ENCODE data around the gene NPHP1. TPM values are rescaled to one million over a fixed set of nuclear protein-coding genes. Genes with fewer than 3 reads are reported as not detected.
A peak's percentile ranks its signal among the peaks of the same experiment; 100 is the strongest.
"Not testable (repeated sequence)": the region's sequence is repeated elsewhere in the genome, so short reads cannot be mapped to it uniquely, and the experiment has no call there.

The NPHP1 gene
- total and polyA plus RNA-seq, 2 experiments from 2014 or later: 3.1 to 10.9 TPM

DNA sequence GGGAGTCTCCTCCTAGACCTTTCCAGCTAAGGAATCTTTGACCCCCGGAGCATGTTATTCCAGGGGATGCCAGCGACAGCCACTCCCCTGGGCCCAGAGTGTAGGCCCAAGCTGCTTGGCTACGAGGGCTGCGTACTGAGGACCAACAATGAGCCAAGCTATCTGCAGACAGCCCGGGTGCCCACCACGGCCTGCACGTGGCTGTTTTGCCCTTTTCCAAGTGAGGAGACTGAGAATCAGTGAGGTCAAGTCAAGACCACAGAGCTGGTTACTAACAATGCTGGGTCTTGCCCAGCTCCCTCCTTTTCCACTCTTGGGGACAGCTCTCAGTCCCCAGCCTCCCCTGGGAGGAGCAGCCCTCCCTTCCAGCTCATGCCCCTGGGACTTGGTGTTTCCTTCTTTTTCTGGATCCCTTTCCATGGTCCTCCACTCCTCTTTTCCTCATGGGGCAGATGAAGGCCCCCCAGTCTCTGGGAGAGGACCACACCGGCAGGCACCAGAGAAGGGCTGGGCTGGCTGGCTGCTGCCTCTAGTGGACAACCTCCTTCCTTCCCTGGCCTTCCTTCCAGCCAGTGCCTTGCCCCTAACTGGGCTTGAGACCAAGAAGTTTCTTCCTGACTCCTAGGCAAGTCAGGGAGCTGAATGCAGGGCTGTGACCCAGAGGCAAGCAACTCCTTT lies 88.6 kb downstream of the NPHP1 start:
- H2AFZ ChIP-seq: peak overlapping the region; percentile 78
- H3K4me1 ChIP-seq (ENCODE audit: insufficient read depth): peaks cover 21% of the 10 kb centered on the region
- peak overlapping the region; percentile 76 for H3K4me2 ChIP-seq (ENCODE audit: unreplicated experiment)
- peak overlapping the region; percentile 76 for H3K4me3 ChIP-seq
- peak; percentile 90 for DNase-seq
- H4K20me1 ChIP-seq (ENCODE audit: insufficient read depth): no peaks in the 10 kb centered on the region
- H3K79me2 ChIP-seq (ENCODE audit: insufficient read depth): peaks cover 41% of the 10 kb centered on the region
- H3K9me3 ChIP-seq (ENCODE audit: low read depth): no peaks in the 10 kb centered on the region
- no peak for TF ChIP-seq EZH2 (IDR thresholded peaks at IDR 0.05; ENCODE audit: insufficient read depth, poor library complexity, severe bottlenecking)
- TF ChIP-seq EZH2phosphoT487 (IDR thresholded peaks at IDR 0.05; ENCODE audit: insufficient read depth, low read depth): no peak
- no peaks in the 10 kb centered on the region for H3K36me3 ChIP-seq (ENCODE audit: low read depth)
- no peaks in the 10 kb centered on the region for H3K27me3 ChIP-seq (replicated peaks; ENCODE audit: insufficient read depth)
- H3K9me2 ChIP-seq (ENCODE audit: insufficient read depth): no peaks in the 10 kb centered on the region
- in situ Hi-C loops (cut with MboI): no loop called here
- H3K9ac ChIP-seq: peak overlapping the region; percentile 57
- H3F3A ChIP-seq (ENCODE audit: insufficient read depth): 0 out of 2 replicates have a peak, but pooled peaks cover 8% of the 10 kb centered on the region
- no peak overlapping the region for H3K27ac ChIP-seq
- 10 to 20% methylated on average over 8 of the region's 8 CpGs for WGBS, 2 experiments (ENCODE audit: low coverage in 1 of 2, low lambda C conversion rate in 2 of 2, missing lambda C conversion rate in 2 of 2)

DNA sequence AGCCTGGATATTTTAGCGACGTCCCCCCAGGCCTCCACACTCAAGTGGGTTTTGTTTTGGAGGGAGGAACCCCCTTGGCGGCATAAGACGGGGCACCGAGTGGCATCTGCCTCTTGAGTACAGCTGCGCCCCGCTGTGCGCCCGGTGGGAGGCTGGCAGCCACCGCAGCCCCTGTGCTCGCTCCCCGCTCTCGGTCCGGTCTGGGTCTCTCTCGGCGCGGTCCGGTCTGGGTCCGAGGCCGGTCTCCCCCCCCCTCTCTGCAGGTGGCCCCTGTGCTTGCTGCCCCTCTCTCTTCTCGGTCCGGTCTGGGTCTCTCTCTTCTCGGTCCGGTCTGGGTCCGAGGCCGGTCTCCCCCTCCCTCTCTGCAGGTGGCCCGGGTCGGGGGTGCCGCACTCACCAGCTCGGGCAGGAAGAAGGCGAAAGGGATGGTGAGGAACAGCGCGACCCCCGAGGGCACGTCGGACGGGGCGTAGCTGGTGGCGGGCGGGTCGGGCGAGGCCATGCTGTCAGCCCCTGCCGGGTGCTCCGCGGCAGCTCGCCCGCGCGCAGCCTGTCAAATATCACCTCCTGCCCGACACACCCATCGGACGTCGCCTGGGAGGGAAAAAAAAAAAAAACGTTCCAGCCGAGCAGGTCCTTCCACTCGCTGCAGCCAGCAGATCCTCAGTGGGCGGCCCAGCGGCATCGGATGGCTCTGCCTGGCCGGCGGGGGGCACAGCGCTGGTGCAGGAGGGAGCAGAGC lies 89.4 kb downstream of the NPHP1 start, which contains the start of gene MALL:
TSS of gene MALL (minus strand) at position 532 of the 742 bp plus-strand sequence. CDS start at position 502, 30 bp downstream.
- Histone ChIP-seq H3K36me3 (ENCODE audit: low read depth) (no peaks in the 10 kb centered on the region), H3K9ac (peak within 1 kb of the TSS; percentile 57)

DNA sequence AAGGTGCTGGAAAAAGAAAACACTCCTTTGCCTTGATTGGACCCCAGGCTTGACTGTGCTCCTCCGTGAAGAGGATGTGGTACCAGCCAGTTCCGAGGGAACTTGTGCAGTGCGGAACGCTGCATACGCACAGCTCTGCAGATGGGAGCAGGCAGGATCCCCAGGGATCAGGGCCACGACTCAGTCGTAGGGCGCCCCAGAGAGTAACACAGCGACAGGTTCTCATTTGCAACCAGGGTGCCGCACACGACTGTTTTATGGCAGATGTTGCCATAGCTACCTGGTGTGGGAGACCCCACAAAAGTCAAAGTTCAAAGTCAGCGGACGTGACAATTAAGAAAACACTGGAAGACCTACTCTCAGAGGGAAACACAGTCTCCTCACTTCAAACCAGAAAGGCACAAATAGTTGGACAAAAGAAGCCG lies 90.0 kb downstream of the NPHP1 start:
- H3K4me1 ChIP-seq (ENCODE audit: insufficient read depth): peaks cover 16% of the 10 kb centered on the region
- in situ Hi-C loops (cut with MboI): no loop called here
- H3K9me2 ChIP-seq (ENCODE audit: insufficient read depth): no peaks in the 10 kb centered on the region
- H2AFZ ChIP-seq: peak overlapping the region; percentile 78
- no peak overlapping the region for H3K27ac ChIP-seq
- H3K4me2 ChIP-seq (ENCODE audit: unreplicated experiment): peak overlapping the region; percentile 76
- peak overlapping the region; percentile 76 for H3K4me3 ChIP-seq
- H3K27me3 ChIP-seq (replicated peaks; ENCODE audit: insufficient read depth): no peaks in the 10 kb centered on the region
- H3K36me3 ChIP-seq (ENCODE audit: low read depth): no peaks in the 10 kb centered on the region
- TF ChIP-seq EZH2 (IDR thresholded peaks at IDR 0.05; ENCODE audit: insufficient read depth, poor library complexity, severe bottlenecking) (no peak), EZH2phosphoT487 (IDR thresholded peaks at IDR 0.05; ENCODE audit: insufficient read depth, low read depth) (no peak)
- no peaks in the 10 kb centered on the region for H3K9me3 ChIP-seq (ENCODE audit: low read depth)
- peaks cover 54% of the 10 kb centered on the region for H3K79me2 ChIP-seq (ENCODE audit: insufficient read depth)
- peak; percentile 12 for DNase-seq
- peak overlapping the region; percentile 57; the same call in 1 of the 2 replicates for H3K9ac ChIP-seq
- H4K20me1 ChIP-seq (ENCODE audit: insufficient read depth): no peaks in the 10 kb centered on the region
- 0 out of 2 replicates have a peak, but pooled peaks cover 8% of the 10 kb centered on the region for H3F3A ChIP-seq (ENCODE audit: insufficient read depth)
- WGBS, 2 experiments (ENCODE audit: low coverage in 1 of 2, low lambda C conversion rate in 2 of 2, missing lambda C conversion rate in 2 of 2): 50 to 52% methylated on average over 14 of the region's 14 CpGs

More for the DNA sequence above, 89.4 kb downstream of the NPHP1 start, which contains the start of gene MALL:
- Histone ChIP-seq H3K4me2 (ENCODE audit: unreplicated experiment) (peak within 1 kb of the TSS; percentile 76), H3K4me3 (peak within 1 kb of the TSS; percentile 76), H3K4me1 (ENCODE audit: insufficient read depth) (peaks cover 16% of the 10 kb centered on the region), H3K9me3 (ENCODE audit: low read depth) (no peaks in the 10 kb centered on the region), H3K27me3 (replicated peaks; ENCODE audit: insufficient read depth) (no peaks in the 10 kb centered on the region), H3K9me2 (ENCODE audit: insufficient read depth) (no peaks in the 10 kb centered on the region), H4K20me1 (ENCODE audit: insufficient read depth) (no peaks in the 10 kb centered on the region), H3F3A (ENCODE audit: insufficient read depth) (0 out of 2 replicates have a peak, but pooled peaks cover 8% of the 10 kb centered on the region), H3K79me2 (ENCODE audit: insufficient read depth) (peaks cover 48% of the 10 kb centered on the region), H2AFZ (peak within 1 kb of the TSS; percentile 78), H3K27ac (no peak within 1 kb of the TSS)
- in situ Hi-C loops (cut with MboI): no loop called here
- DNase-seq: peak; percentile 65
- TF ChIP-seq EZH2 (IDR thresholded peaks at IDR 0.05; ENCODE audit: insufficient read depth, poor library complexity, severe bottlenecking) (no peak), EZH2phosphoT487 (IDR thresholded peaks at IDR 0.05; ENCODE audit: insufficient read depth, low read depth) (no peak)
- 4 to 5% methylated on average over 52 to 58 of the region's 62 CpGs for WGBS, 2 experiments (ENCODE audit: low coverage in 1 of 2, low lambda C conversion rate in 2 of 2, missing lambda C conversion rate in 2 of 2)

DNA sequence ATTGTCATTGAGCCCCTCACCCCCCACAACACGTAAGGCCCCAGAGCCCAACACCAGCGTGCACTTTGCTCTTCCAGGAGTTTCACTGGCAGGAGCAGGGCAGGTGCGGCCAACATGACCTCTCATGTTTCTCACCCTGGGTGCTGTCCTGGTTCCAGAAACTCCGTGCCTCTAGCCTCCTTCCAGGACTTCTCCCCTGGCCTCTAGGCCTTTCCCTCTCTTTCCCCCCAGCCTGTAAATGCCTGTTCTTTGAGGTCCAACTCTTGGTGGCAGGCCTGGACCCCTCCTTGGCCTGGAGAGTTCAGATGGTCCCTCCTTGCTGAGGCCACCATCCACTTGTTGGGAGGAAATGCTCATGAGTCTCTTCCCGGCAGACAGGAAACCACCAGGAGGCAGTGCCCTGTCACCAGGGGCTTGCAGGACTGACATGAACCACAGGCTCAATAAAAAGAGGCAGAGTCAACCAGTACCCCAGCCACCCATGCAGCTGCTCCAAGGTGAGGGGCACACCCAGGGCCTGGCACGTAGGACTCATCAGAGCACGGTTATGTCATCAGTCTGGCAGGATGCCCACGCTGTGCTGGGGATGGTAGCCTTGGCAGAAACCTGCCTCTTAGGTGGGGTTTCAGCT lies 90.7 kb downstream of the NPHP1 start:
- Histone ChIP-seq H3K9me2 (ENCODE audit: insufficient read depth) (no peaks in the 10 kb centered on the region), H2AFZ (peak overlapping the region; percentile 47; the same call in 1 of the 2 replicates), H3K9me3 (ENCODE audit: low read depth) (no peaks in the 10 kb centered on the region), H3K36me3 (ENCODE audit: low read depth) (no peaks in the 10 kb centered on the region), H3K9ac (no peak overlapping the region), H4K20me1 (ENCODE audit: insufficient read depth) (no peaks in the 10 kb centered on the region), H3K27me3 (replicated peaks; ENCODE audit: insufficient read depth) (no peaks in the 10 kb centered on the region), H3K4me3 (peak overlapping the region; percentile 76), H3K4me1 (ENCODE audit: insufficient read depth) (peaks cover 16% of the 10 kb centered on the region), H3F3A (ENCODE audit: insufficient read depth) (peaks cover 12% of the 10 kb centered on the region; the same call in 1 of the 2 replicates), H3K4me2 (ENCODE audit: unreplicated experiment) (peak overlapping the region; percentile 33), H3K27ac (no peak overlapping the region), H3K79me2 (ENCODE audit: insufficient read depth) (peaks cover 62% of the 10 kb centered on the region)
- WGBS, 2 experiments (ENCODE audit: low coverage in 1 of 2, low lambda C conversion rate in 2 of 2, missing lambda C conversion rate in 2 of 2): 79 to 87% methylated on average over 8 of the region's 8 CpGs
- in situ Hi-C loops (cut with MboI): no loop called here
- DNase-seq: peak; percentile 41
- no peak for TF ChIP-seq EZH2phosphoT487 (IDR thresholded peaks at IDR 0.05; ENCODE audit: insufficient read depth, low read depth)
- TF ChIP-seq EZH2 (IDR thresholded peaks at IDR 0.05; ENCODE audit: insufficient read depth, poor library complexity, severe bottlenecking): no peak

DNA sequence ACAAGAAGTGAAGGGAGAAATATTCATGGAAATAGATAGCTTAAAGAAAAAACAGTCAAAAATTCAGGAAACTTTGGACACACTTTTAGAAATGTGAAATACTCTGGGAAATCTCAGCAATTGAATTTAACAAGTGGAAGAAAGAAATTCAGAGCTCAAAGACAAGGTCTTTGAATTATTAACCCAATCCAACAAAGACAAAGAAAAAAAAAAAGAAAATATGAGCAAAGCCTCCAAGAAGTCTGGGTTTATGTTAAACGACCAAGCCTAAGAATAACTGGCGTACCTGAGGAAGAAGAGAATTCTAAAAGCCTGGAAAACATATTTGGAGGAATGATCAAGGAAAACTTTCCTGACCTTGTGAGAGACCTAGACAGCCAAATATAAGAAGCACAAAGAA lies 96.5 kb downstream of the NPHP1 start:
- H3K9ac ChIP-seq; H3K9me3 ChIP-seq (ENCODE audit: low read depth); H3K4me3 ChIP-seq; DNase-seq; H2AFZ ChIP-seq; H3K27ac ChIP-seq; in situ Hi-C loops (cut with MboI); H4K20me1 ChIP-seq (ENCODE audit: insufficient read depth); H3K27me3 ChIP-seq (replicated peaks; ENCODE audit: insufficient read depth); H3K4me2 ChIP-seq (ENCODE audit: unreplicated experiment); H3K36me3 ChIP-seq (ENCODE audit: low read depth); H3K9me2 ChIP-seq (ENCODE audit: insufficient read depth): not testable (repeated sequence)
- Histone ChIP-seq H3K79me2 (ENCODE audit: insufficient read depth) (peaks cover 72% of the 10 kb centered on the region), H3K4me1 (ENCODE audit: insufficient read depth) (peaks cover 33% of the 10 kb centered on the region), H3F3A (ENCODE audit: insufficient read depth) (peaks cover 50% of the 10 kb centered on the region)
- 87 to 88% methylated on average over 2 of the region's 2 CpGs for WGBS, 2 experiments (ENCODE audit: low coverage in 1 of 2, low lambda C conversion rate in 2 of 2, missing lambda C conversion rate in 2 of 2)
